PC-9 (cell line): ENCODE measurements around the gene SLC6A8.

ENCODE experiments used
- EZH2 ChIP-seq: fragments of 200-600 bp; sonication (generic); IDR thresholded peaks from 2 replicates; pipeline ENCODE4 v1.8.0; 2017; ENCODE audit warnings: antibody characterized with exemption, low read depth
- TF ChIP-seq, protein P1 (sequence below): fragments of 200-600 bp; sonication (generic); conservative IDR thresholded peaks from 2 replicates; pipeline ENCODE4 v1.6.1; 2017; ENCODE audit warnings: mixed run types, antibody characterized with exemption, mild to moderate bottlenecking, moderate library complexity

DNA sequence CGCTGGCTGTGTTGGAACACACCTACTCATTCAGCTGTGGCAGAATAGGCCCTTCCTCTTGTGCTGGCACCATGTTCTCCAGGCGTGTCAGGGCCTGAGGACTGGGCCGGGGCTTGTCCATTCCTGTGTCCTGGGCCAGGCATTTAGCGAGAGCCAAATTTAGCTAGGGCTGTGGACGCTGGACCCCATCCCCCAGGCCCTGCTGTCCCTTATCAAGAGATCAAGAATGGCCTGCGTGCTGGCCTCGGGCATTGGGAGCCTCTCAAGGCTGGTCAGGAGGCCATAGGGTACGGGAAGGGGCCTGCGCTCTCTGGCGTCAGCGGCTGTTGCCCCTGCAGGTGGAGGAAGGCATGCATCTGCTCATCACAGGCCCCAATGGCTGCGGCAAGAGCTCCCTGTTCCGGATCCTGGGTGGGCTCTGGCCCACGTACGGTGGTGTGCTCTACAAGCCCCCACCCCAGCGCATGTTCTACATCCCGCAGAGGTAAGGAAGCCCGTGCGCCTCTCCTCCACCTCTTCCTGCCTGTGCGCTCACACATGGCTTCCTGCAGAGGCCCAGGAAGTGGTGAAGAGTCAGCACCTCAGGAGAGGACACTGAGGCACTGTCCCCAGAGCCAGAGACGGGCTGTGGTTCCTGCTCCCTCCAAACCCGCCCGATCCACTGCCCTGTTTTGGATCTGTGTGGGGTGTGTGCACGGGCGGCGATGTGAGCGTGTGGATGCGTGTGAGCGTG lies 52.2 kb downstream of the SLC6A8 start:
- TF ChIP-seq, protein P1, sequence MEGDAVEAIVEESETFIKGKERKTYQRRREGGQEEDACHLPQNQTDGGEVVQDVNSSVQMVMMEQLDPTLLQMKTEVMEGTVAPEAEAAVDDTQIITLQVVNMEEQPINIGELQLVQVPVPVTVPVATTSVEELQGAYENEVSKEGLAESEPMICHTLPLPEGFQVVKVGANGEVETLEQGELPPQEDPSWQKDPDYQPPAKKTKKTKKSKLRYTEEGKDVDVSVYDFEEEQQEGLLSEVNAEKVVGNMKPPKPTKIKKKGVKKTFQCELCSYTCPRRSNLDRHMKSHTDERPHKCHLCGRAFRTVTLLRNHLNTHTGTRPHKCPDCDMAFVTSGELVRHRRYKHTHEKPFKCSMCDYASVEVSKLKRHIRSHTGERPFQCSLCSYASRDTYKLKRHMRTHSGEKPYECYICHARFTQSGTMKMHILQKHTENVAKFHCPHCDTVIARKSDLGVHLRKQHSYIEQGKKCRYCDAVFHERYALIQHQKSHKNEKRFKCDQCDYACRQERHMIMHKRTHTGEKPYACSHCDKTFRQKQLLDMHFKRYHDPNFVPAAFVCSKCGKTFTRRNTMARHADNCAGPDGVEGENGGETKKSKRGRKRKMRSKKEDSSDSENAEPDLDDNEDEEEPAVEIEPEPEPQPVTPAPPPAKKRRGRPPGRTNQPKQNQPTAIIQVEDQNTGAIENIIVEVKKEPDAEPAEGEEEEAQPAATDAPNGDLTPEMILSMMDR: no peak
- no peak for TF ChIP-seq EZH2
